Renal pelvis (tissue), 4 donors: ENCODE measurements around the gene FOXK1. TPM values are rescaled to one million over a fixed set of nuclear protein-coding genes. Genes with fewer than 3 reads are reported as not detected.

ENCODE experiments used
- DNase-seq: peaks from one replicate; pipeline ENCODE4 v3.0.0-alpha.2; 2013
- polyA plus RNA-seq, 3 donors: library from polyadenylated mRNA; unstranded; fragments of 120-200 nt; gene quantifications; one replicate each; pipeline ENCODE4 v1.2.1, GENCODE V29; 2013; ENCODE audit not compliant: insufficient read length in 3 of 3

Gene FOXK1
- polyA plus RNA-seq, 3 donors: 15.5 to 30.0 (median 24.3) TPM

- DNase-seq: no peak
Measured at GRCh38 chr7:4693152-4693551, 11.1 kb downstream of the FOXK1 start.

GRCh38 chr7:4693749-4694148 is 11.7 kb downstream of the FOXK1 start:
- DNase-seq: no peak

- DNase-seq: no peak
Measured at GRCh38 chr7:4694305-4694704, 12.2 kb downstream of the FOXK1 start.

- DNase-seq: no peak
Measured at GRCh38 chr7:4698707-4699275, 16.7 kb downstream of the FOXK1 start.

- no peak for DNase-seq
Measured at GRCh38 chr7:4699841-4700240, 17.7 kb downstream of the FOXK1 start.

GRCh38 chr7:4700577-4701235 is 18.6 kb downstream of the FOXK1 start:
- no peak for DNase-seq

- DNase-seq: no peak
Measured at GRCh38 chr7:4702961-4703512, 20.9 kb downstream of the FOXK1 start.

GRCh38 chr7:4703532-4703931 is 21.4 kb downstream of the FOXK1 start:
- DNase-seq: no peak

- DNase-seq: no peak
Measured at GRCh38 chr7:4706384-4707216, 24.5 kb downstream of the FOXK1 start.

- DNase-seq: no peak
Measured at GRCh38 chr7:4707217-4707741, 25.2 kb downstream of the FOXK1 start.

- no peak for DNase-seq
Measured at GRCh38 chr7:4707980-4708411, 25.9 kb downstream of the FOXK1 start.

- no peak for DNase-seq
Measured at GRCh38 chr7:4709187-4709586, 27.1 kb downstream of the FOXK1 start.

GRCh38 chr7:4711093-4711492 is 29.0 kb downstream of the FOXK1 start:
- DNase-seq: no peak

- DNase-seq: no peak
Measured at GRCh38 chr7:4711634-4712033, 29.5 kb downstream of the FOXK1 start.

- DNase-seq: no peak
Measured at GRCh38 chr7:4712281-4713182, 30.4 kb downstream of the FOXK1 start.

- DNase-seq: no peak
Measured at GRCh38 chr7:4713183-4713784, 31.2 kb downstream of the FOXK1 start.

GRCh38 chr7:4714161-4714700 is 32.1 kb downstream of the FOXK1 start:
- DNase-seq: no peak

- DNase-seq: no peak
Measured at GRCh38 chr7:4714767-4715409, 32.8 kb downstream of the FOXK1 start.

GRCh38 chr7:4715410-4715776 is 33.3 kb downstream of the FOXK1 start:
- no peak for DNase-seq
